ENCODE results near the gene ZNF284.
A peak's percentile ranks its signal among the peaks of the same experiment; 100 is the strongest.
"Not testable (repeated sequence)": the region's sequence is repeated elsewhere in the genome, so short reads cannot be mapped to it uniquely, and the experiment has no call there.

Gene ZNF284

DNA sequence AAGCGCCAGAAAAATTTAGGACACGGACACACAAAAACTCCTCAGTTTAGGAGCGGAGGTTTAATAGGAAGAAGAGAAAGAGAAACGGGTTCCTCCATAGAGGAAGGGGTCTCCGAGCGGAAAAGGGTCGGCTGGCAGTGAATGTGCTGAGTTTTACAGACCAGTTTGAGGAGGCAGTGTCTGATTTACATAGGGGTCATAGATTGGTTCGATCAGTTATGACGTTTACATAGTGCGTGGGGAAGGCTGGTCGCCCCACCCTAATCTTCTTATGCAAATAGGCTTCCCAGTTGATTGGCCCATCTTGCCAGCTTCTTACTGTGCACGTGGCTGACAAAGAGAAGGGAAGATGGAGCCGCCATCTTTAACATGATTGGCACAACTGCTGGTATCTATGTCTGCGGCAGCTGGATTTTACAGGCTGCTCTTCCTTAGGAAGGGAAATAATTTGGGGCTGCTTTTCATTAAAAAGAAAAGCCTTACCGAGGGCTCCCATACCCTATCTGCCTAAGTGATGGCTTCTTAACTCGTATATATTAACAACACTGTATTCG, 40.0 kb downstream of the ZNF284 start:
- no peak for DNase-seq (ENCODE audit: low read depth)

DNA sequence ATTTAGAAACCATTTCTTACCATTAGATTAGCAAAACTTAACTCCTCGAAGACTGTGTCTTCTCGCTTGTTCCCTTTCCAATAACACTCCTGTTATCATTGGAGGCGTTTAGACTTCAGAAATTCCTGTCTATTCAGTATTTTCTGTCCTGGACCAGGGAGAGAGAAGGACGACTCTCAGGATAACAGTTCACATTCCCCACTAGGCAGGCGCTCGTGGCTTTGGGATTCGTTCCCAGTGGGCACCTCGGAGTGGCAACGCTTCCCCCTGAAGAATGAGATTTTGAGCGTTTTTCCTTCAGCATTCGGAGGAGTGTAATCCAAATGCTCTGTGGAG, 40.8 kb downstream of the ZNF284 start:
- DNase-seq (ENCODE audit: low read depth) = no peak

DNA sequence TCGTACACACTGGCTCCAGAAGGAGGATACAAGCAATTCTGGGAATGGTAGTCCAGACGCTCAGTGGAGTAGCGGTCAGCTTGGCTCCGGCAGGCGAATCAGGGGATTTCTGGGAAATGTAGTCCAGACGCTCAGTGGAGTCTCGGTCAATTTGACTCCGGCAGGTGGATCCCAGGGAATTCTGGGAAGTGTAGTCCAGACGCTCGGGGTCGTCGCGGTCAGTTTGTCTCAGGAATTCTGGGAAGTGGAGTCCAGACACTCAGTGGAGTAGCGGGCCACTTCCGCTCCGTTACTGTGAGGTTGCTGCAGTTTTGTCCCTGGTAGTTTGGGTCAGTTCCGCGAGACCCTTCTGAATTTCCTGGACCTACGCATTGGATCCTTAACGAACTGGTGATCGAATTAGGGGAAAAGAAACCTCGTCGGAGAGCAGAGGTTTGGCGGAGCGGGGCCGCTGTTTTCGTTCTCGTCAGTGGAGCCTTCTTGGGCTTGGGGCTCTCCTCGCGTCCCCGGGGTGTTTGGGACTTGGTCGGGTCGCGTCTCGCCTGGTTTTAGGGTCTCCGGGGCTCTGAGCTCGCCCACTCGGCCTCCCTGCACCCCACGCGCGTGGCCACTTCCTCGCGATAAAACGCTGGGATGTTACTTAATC, 41.3 kb downstream of the ZNF284 start, which contains the start of gene ZNF225:
TSS of gene ZNF225 (plus strand) at position 262 of the 646 bp plus-strand sequence. CDS start 2,429 bp downstream, outside the sequence.
- peak; percentile 68 for DNase-seq (ENCODE audit: low read depth)

DNA sequence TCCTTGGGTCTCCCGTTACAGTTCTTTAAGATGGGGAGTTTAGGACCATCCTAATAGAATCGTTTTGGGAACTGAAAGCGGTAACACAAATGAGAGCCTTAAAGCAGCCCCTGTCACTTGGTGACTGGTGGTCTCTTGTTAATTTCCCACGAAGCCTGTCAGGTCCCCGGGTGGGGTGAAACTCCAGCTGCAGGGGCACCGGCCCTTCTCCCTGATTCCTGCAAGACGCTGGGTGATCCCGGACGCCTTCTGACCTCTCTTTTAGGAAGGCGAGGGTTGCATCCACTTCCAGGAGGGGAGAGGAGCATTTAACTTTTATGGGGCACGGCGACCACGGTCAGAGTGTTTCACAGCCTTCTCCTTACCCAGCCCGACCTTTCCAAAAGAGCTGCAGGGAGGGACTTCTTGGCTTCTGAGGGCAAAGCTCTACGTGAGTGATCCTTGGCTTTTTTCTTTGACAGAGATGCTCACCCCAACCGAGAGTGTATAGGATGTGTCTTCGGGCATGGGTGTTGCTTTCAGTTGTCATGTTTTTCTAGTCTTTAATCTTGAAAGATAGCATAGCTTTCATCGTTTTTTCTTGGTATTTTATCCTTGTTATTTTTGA, 41.9 kb downstream of the ZNF284 start:
- DNase-seq (ENCODE audit: low read depth) = no peak

DNA sequence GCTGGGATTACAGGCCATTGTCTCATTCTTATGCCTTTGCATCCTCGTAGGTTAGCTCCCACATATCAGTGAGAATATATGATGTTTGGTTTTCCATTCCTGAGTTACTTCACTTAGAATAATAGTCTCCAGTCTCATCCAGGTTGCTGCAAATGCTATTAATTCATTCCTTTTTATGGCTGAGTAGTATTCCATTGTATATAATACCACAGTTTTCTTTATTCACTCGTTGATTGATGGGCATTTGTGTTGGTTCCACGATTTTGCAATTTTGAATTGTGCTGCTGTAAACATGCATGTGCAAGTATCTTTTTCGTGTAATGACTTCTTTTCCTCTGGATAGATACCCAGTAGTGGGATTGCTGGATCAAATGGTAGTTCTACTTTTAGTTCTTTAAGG, 49.2 kb downstream of the ZNF284 start:
- not testable (repeated sequence) for DNase-seq (ENCODE audit: low read depth)

DNA sequence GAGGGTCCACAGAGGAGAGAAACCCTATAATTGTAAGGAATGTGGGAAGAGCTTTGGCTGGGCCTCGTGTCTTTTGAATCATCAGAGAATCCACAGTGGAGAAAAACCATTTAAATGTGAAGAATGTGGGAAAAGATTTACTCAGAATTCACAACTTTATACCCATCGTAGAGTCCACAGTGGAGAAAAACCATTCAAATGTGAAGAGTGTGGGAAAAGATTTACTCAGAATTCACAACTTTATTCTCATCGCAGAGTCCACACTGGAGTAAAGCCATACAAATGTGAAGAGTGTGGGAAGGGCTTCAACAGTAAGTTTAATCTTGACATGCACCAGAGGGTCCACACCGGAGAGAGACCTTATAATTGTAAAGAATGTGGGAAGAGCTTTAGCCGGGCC, 60.0 kb downstream of the ZNF284 start:
- no peak for DNase-seq (ENCODE audit: low read depth)

Measured in stimulated activated CD8-positive, alpha-beta memory T cell treated with anti-CD3 and anti-CD28 coated beads, Interleukin-12 subunit alpha, Interleukin-12 subunit beta, amount 100 ng/mL, for 4 hours (primary cell).